ENCODE data around the gene LEF1.
A peak's percentile ranks its signal among the peaks of the same experiment; 100 is the strongest.

LEF1 gene

DNA sequence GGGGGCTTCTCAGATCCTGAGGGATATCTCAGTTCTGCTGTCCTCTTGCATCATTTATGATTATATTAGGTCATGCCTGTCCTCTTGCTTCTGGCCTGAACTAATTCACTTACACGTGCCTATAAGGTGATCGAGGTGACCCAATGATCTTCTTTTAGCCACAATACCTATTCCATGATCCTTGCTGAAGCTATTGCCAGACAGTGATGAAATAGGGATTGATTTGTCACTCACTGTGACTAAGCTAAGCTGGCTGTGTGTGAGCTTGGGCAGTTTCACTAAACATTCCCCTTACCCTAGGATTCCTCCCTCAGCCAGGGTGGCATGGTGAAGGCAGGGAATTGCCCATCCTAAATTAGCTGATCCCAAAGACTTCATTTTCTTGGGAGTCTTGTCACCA lies 160.0 kb downstream of the LEF1 start:
- peaks cover 22% of the 10 kb centered on the region for H3K36me3 ChIP-seq (ENCODE audit: low read depth)
- no peaks in the 10 kb centered on the region for H3K27me3 ChIP-seq (ENCODE audit: insufficient read depth, poor library complexity, severe bottlenecking)
- TF ChIP-seq, protein P1, sequence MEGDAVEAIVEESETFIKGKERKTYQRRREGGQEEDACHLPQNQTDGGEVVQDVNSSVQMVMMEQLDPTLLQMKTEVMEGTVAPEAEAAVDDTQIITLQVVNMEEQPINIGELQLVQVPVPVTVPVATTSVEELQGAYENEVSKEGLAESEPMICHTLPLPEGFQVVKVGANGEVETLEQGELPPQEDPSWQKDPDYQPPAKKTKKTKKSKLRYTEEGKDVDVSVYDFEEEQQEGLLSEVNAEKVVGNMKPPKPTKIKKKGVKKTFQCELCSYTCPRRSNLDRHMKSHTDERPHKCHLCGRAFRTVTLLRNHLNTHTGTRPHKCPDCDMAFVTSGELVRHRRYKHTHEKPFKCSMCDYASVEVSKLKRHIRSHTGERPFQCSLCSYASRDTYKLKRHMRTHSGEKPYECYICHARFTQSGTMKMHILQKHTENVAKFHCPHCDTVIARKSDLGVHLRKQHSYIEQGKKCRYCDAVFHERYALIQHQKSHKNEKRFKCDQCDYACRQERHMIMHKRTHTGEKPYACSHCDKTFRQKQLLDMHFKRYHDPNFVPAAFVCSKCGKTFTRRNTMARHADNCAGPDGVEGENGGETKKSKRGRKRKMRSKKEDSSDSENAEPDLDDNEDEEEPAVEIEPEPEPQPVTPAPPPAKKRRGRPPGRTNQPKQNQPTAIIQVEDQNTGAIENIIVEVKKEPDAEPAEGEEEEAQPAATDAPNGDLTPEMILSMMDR (IDR thresholded peaks at IDR 0.05; ENCODE audit: poor library complexity, severe bottlenecking): no peak
- no peak overlapping the region for H3K4me3 ChIP-seq (ENCODE audit: severe bottlenecking)
- DNase-seq (ENCODE audit: low spot score) (no peak), ATAC-seq (ENCODE audit: low read depth) (peak; percentile 83)
- no peak overlapping the region for H3K27ac ChIP-seq (ENCODE audit: poor library complexity, severe bottlenecking)
- H3K4me1 ChIP-seq (ENCODE audit: insufficient read depth, poor library complexity, severe bottlenecking): peaks cover 18% of the 10 kb centered on the region
- no peaks in the 10 kb centered on the region for H3K9me3 ChIP-seq (ENCODE audit: severe bottlenecking)

DNA sequence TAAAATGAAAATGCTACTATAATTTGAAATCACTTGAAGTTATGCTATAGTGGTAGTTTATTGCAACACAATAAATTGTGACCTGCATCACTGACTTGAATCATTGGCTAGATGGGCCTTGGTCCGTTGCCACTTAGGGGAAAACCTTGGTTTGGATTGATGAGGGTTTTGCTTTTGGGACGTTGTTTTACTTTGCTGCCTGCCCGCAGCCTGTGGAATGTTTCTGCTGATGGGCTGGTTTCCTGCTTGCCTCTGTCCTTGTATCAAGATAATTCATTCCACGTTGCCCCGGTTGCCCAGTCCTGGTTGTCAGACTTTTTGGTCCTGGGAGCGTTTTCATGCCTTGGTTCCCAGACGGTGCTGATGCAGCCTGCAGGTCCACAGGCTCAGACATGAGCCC lies 160.7 kb downstream of the LEF1 start:
- ATAC-seq (ENCODE audit: low read depth): no peak

DNA sequence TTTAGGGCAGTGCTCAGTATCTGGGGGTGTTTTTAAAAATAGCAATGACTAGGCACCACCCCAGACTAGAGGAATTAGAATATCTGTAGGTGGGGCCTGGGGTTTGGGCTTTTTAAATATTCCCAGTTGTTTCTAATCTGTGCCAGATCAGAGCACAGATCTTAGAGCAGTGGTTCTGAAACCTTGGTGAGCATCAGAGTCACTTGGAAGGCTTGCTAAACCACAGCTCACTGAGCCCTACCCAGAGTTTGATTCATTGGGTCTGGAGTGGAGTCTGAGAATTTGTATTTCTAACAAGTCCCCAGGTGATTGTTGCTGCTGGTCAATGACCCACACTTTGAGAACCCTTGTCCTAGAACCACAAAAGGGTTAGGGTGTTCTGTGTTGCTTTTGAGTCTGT lies 162.4 kb downstream of the LEF1 start:
- TF ChIP-seq, protein P1 (IDR thresholded peaks at IDR 0.05; ENCODE audit: poor library complexity, severe bottlenecking): no peak
- H3K4me1 ChIP-seq (ENCODE audit: insufficient read depth, poor library complexity, severe bottlenecking): peaks cover 15% of the 10 kb centered on the region
- H3K36me3 ChIP-seq (ENCODE audit: low read depth): peaks cover 14% of the 10 kb centered on the region
- no peak overlapping the region for H3K4me3 ChIP-seq (ENCODE audit: severe bottlenecking)
- ATAC-seq (ENCODE audit: low read depth): no peak
- no peak for DNase-seq (ENCODE audit: low spot score)
- H3K27me3 ChIP-seq (ENCODE audit: insufficient read depth, poor library complexity, severe bottlenecking): no peaks in the 10 kb centered on the region
- no peaks in the 10 kb centered on the region for H3K9me3 ChIP-seq (ENCODE audit: severe bottlenecking)
- H3K27ac ChIP-seq (ENCODE audit: poor library complexity, severe bottlenecking): no peak overlapping the region

More for the DNA sequence above, 160.7 kb downstream of the LEF1 start:
- Histone ChIP-seq H3K27me3 (ENCODE audit: insufficient read depth, poor library complexity, severe bottlenecking) (no peaks in the 10 kb centered on the region), H3K27ac (ENCODE audit: poor library complexity, severe bottlenecking) (no peak overlapping the region), H3K9me3 (ENCODE audit: severe bottlenecking) (no peaks in the 10 kb centered on the region), H3K4me1 (ENCODE audit: insufficient read depth, poor library complexity, severe bottlenecking) (peaks cover 18% of the 10 kb centered on the region), H3K4me3 (ENCODE audit: severe bottlenecking) (no peak overlapping the region), H3K36me3 (ENCODE audit: low read depth) (peaks cover 22% of the 10 kb centered on the region)
- DNase-seq (ENCODE audit: low spot score): no peak
- TF ChIP-seq, protein P1 (IDR thresholded peaks at IDR 0.05; ENCODE audit: poor library complexity, severe bottlenecking): no peak

DNA sequence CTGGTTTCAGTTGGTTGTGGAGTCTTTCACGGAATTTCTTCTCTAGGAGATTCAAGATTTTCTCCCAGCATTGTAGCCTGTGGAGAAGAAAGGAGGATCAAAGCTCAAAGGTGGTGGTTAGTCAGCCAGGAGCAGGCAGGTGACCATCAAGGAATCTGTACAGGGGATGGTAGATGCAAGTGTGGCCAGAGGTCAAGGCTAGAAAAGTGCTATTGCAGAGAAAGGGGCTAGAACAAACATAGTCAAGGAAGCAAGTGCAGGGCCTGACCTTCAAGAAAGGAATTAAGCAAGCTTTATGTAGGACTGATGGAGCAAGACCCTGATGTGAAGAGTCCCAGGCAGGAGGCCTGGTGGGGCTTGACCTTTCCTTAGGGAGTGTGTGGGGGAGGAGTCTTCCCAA lies 162.9 kb downstream of the LEF1 start:
- Histone ChIP-seq H3K27ac (ENCODE audit: poor library complexity, severe bottlenecking) (no peak overlapping the region), H3K27me3 (ENCODE audit: insufficient read depth, poor library complexity, severe bottlenecking) (no peaks in the 10 kb centered on the region), H3K4me3 (ENCODE audit: severe bottlenecking) (no peak overlapping the region), H3K36me3 (ENCODE audit: low read depth) (peaks cover 9% of the 10 kb centered on the region), H3K9me3 (ENCODE audit: severe bottlenecking) (no peaks in the 10 kb centered on the region), H3K4me1 (ENCODE audit: insufficient read depth, poor library complexity, severe bottlenecking) (peaks cover 15% of the 10 kb centered on the region)
- DNase-seq (ENCODE audit: low spot score) (no peak), ATAC-seq (ENCODE audit: low read depth) (no peak)
- TF ChIP-seq, protein P1 (IDR thresholded peaks at IDR 0.05; ENCODE audit: poor library complexity, severe bottlenecking): no peak

DNA sequence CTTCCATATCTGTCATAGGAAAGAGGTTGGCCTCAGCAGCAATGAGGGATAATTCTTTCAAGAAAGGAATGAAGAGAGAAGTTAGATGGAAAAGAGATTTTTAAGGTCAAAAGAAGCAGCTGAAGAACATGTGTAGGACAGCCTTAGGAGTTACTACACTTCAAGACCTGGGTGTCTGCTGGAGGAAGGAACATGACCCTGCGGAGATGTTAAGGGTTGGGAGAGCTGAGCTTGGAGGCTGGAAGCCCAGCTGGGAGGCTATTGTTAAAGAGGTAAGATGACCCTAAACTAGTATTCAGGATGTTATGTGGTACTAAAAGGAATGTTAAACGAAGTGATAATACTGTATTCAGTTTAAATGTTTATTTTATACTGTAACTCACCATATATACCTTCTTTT lies 164.1 kb downstream of the LEF1 start:
- Histone ChIP-seq H3K4me3 (ENCODE audit: severe bottlenecking) (no peak overlapping the region), H3K27ac (ENCODE audit: poor library complexity, severe bottlenecking) (no peak overlapping the region), H3K27me3 (ENCODE audit: insufficient read depth, poor library complexity, severe bottlenecking) (no peaks in the 10 kb centered on the region), H3K4me1 (ENCODE audit: insufficient read depth, poor library complexity, severe bottlenecking) (peaks cover 9% of the 10 kb centered on the region), H3K36me3 (ENCODE audit: low read depth) (0 out of 2 replicates have a peak, but pooled peaks cover 8% of the 10 kb centered on the region), H3K9me3 (ENCODE audit: severe bottlenecking) (no peaks in the 10 kb centered on the region)
- TF ChIP-seq, protein P1 (IDR thresholded peaks at IDR 0.05; ENCODE audit: poor library complexity, severe bottlenecking): no peak
- ATAC-seq (ENCODE audit: low read depth) (no peak), DNase-seq (ENCODE audit: low spot score) (no peak)

All from RWPE2 (cell line).